ENCODE measurements around the gene PRMT3.
"Not testable (repeated sequence)": the region's sequence is repeated elsewhere in the genome, so short reads cannot be mapped to it uniquely, and the experiment has no call there.

Gene PRMT3

DNA sequence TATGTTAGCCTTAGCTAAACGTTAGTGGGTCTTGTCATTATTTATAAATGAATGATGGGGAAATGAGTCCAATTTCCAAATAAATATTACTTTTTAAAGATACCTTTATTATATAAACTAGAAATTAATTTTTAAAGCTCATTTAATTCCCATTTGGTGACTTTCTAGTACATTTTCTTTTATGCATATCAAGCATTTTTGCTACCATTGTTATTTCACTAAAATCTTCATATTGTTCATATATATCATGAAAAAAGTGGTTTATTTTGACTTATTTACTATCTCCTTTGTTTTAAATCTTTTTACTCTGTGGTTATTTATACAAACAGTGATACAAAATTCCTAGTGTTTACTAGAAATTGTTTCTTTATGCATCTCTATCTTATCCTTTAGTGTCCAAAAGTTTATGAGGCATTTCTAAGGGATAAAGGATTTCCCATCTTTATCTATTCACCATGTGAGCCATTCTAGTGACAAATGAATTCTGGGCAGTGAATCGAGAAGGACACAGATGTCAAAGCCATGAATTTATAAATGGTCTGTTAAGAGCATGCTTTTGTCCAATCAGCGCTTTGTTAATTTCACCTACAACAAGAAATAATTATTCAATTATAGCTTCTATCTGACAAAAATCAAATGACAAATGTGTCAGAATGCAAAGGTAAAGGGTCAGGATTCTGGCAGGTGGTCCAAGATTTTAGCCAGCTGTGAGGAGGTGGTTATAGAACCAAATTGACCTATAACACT, 70.6 kb downstream of the PRMT3 start:
- DNase-seq (ENCODE audit: low read depth), result no peak

DNA sequence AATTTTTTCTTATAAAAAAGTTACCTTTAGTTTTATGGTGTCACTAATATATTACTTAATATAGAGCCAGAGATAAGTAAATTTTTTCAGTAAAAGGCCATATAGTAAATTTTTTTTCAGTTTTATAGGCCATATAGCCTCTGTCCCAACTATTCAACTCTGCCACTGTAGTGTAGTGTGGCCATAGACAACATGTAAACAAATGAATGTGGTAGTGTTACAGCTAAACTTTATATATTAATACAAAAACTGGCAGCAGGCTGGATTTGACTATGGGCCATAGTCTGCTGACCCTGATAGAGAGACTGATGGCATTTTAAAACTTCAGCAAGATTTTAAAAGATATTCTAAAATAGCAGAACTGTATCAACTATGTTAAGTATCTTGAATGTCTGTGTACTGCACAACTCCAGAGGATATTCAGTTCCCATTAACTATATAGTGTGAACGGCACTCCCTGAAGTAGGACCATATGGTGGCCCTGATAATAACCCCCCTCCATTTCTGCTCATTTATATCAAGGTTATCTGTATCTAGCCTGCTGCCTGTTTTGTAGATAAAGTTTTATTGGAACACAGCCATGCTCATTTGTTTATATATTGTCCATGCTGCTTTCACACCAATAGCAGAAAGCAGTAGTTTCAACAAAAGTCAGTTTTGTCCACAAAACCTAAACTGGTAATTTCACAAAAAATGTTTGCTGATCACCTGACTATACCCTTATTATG, 71.6 kb downstream of the PRMT3 start:
- DNase-seq (ENCODE audit: low read depth), result no peak

DNA sequence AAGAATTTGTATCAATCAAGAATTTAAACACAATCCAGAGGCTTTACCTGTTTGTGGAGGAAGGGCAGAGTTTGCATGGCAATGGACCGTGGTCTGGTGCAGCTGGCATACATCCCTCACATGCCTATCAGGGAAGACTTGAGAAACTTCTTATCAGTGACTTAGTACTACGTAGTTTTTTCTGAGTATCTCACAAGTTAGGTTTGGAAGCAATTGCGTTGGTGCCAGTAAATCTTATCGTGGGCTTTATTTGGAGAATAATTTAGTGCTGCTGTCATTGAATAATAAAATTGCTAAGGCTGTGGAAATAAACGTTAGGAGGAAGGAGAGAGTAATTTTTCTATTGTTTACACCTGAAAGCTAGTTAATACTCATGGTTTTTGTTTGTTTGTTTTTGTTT, 72.3 kb downstream of the PRMT3 start:
- DNase-seq (ENCODE audit: low read depth), result no peak

DNA sequence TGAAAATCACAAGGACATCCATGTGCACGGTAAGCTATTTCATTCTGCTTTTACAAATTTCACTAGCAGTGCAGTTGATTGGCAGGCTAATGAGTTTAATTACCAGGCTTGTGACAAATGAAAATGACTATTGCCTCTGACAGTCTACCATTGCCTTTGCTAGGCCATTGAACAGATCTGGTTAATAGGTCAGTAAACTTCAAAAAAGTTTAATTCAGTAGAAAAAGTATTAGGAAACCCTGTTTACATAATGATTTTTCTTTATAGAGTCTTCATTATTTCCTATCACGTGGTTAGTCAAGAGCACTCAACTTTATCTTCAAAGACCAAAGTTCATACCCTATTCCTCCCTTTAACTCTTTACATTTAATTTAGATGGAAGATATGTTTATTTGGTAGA, 77.0 kb downstream of the PRMT3 start:
- DNase-seq (ENCODE audit: low read depth), result no peak

DNA sequence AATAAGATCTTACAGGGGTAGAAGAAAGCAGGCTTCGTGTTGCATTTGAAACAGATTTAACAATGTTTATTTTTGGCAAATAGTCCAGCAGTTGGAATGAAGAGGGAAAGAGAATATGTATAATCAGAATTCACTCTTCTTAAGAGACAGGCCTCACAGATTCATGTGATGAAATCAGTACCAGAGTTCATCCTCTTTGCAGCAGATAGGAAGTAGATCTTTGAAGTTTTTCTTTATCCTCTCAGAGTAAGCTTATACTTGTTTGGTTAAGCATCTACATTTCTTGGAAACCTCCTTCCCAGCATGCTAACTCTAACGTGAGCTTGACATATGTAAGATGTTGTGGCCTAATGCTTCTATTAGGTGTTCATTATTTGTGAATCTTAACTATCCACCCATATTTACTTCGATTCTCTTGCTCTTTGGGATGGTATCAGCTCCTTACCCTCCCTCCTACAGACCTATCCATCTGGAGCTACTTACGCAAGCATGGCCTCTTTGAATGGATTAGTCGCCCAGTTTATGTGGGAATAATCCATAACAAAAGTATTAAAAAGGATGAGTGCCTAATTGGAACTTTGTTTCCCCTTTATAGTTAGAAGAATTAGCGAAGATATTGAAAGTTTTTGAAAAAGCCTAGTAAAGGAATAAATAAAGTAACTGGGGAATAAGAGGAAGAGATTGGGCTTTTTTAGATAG, 80.1 kb downstream of the PRMT3 start:
- DNase-seq (ENCODE audit: low read depth), result no peak

DNA sequence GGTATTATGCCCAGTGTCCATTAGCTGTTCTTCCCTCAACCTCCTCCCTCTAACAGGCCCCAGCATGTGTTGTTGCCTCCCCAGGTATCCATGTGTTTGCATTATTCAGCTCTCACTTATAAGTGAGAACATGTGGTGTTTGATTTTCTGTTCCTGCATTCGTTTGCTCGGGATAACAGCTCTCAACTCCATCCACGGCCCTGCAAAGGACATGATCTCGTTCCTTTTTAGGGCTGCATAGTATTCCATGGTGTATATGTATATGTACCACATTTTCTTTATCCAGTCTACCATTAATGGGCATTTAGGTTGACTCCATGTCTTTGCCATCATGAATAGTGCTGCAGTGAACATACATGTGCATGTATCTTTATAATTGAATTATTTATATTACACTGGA, 82.8 kb downstream of the PRMT3 start:
- no peak for DNase-seq (ENCODE audit: low read depth)

DNA sequence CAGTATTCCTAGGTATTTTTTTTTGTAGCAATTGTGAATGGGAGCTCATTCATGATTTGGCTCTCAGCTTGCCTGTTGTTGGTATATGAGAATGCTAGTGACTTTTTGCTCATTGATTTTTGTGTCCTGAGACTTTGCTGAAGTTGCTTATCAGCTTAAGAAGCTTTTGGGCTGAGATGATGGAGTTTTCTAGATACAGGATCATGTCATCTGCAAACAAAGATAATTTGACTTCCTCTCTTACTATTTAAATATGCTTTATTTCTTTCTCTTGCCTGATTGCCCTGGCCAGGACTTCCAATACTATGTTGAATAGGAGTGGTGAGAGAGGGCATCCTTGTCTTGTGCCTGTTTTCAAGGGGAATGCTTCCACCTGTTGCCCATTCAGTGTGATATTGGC, 84.4 kb downstream of the PRMT3 start:
- not testable (repeated sequence) for DNase-seq (ENCODE audit: low read depth)

DNA sequence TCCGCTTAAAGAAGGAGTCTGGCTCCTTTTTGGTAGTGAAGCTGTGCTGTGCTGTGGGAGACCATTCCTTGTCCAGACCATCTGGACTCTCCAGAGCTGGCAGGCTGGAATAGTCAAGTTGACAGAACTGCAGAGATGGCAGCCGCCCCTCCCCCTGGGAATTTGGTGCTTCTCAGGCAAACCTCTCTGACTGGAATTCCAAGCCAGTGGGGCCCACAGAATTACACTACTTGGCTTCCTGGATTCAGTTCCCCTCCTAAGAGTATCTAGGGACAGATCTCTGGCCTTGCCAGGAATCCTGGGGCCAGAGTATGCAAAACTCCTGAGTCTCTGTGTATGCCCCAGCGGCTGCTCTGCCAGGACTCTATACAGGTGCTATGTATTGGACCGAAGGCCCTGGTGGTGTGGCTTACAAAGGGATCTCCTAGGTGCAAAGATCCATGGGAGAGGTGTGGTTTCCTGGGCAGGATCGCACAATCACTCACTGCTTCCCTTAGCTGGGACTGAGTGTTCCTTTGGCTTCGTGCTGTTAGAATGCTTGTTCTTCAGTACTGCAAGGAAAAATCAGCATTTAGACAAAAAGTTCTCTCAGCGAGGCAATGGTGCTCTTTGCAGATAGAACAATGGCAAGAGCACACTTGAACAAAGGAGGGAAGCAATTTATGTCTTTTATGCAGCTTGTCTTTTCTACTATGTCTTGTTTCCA, 86.8 kb downstream of the PRMT3 start:
- DNase-seq (ENCODE audit: low read depth), result no peak

DNA sequence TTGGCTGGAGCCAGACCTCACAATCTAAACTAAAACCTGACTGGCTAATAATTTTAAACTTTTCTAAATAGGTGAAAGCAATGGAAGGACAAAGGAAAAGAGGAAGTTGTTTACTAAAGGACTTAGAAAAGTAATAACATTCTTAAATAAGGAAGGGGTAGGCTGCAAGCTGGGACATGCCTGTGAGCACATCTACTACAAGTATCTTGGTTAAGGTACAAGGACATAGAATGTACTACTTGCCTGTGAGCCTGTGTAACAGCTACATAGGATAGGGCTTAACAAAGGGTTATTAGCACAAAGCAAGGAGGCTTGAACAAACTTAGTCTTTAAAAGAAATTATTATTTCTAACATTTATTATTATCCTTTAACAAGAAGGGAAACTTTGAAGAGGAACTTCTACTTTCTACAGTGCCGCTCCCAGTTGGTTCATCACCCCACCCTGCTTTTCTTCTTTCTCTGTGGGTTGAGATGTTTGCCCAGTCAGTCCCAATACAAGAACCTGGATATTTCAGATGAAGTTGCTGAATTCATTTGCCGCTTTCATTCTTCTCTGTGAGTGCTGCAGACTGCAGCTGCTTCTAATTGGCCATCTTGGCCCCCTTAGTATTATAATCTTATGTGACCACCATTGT, 87.5 kb downstream of the PRMT3 start:
- no peak for DNase-seq (ENCODE audit: low read depth)

DNA sequence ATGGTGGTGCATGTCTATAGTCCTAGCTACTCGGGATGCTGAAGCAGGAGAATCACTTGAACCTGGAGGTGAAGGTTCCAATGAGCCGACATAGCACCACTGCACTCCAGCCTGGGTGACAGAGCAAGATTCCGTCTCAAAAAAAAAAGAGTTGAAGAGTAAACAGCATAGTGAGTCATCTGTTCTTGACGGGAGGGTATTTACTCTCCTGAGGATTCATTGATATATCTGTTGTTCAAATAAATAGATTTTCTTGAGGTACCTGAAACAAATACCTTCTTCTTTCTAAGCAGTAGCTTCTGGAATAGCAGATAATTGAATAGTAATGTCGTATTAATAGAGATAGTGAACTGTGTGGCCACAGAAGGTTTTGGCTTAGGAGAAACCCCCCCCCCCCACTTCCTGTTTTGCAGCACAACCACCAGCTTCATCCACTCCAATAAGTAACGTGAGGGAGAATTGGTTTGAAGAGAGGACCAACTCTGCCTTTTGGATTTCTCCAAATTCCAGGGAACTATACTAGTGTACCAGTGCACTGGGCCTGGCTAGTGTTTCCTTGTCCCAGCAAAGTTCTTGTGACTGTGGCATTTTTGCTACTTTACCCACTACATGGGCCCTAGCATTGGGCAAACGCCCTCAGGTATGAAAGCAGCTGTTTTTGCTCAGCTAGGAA, 90.0 kb downstream of the PRMT3 start:
- no peak for DNase-seq (ENCODE audit: low read depth)

DNA sequence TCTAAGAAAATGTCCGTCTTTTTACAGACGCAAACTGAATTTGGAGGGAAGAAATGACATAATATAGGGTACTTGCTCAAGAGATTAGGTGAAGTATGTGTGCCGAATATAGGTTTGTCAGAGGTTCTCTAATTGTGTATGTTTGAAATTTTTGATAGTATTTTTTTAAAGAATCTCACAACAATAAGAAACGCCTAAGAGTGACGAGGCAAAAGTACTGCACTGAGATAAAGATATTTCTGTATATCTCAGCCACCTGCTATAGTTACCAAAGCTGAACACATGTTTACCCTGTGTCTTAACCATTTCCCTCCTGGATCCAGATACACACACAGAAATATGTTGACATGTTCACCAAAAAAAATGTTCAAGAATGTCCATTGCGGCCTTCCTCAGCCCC, 92.0 kb downstream of the PRMT3 start:
- DNase-seq (ENCODE audit: low read depth), result no peak

DNA sequence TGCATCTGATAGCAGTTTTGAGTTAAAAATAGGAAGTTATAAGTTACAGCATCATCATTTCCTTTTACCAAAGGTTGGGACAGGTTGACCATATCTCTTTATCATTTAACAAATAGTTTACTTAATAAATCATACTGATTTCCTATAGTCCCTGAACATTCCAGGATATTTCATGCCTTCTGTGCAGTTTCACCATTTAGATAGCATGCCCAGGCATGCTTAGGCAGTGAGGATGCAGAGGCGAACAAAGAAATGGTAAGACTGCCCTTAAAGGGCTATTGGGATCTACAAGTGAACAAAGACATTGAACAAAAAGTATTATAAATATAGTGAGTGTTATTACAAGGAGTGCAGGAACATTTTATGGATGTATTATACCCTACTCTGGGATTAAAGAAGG, 96.4 kb downstream of the PRMT3 start:
- DNase-seq (ENCODE audit: low read depth), result no peak

DNA sequence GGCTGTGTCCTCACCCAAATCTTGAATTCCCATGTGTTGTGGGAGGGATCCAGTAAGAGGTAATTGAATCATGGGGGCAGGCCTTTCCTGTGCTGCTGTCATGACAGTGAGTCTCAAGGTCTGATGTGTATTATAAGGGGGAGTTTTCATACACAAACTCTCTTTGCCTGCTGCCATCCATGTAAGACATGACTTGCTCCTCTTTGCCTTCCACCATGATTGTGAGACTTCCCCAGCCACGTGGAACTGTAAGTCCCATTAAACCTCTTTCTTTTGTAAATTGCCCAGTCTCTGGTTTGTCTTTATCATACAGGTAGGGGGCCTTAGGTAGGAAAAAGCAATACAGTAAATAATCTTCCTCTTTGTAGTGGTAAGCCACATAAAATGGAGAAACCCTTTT, 96.9 kb downstream of the PRMT3 start:
- DNase-seq (ENCODE audit: low read depth), result not testable (repeated sequence)

DNA sequence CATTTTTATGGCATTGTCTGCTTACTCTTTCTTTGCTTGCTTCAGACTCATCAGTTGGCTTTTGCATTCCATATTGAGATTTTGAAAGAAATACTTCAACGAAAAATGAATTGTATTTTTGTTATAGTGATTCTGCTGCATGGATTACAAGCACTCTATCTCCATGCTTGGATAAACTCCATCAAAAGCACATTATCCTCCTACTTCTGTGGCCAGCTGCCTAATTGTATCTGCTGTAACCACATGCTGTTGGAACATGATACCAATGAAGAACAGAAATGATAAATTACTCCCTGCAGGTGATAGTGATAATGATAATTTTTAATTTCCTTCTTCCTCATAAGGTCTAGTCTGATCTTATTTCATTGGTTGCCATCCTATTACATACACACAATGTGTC, 100.8 kb downstream of the PRMT3 start:
- no peak for DNase-seq (ENCODE audit: low read depth)

DNA sequence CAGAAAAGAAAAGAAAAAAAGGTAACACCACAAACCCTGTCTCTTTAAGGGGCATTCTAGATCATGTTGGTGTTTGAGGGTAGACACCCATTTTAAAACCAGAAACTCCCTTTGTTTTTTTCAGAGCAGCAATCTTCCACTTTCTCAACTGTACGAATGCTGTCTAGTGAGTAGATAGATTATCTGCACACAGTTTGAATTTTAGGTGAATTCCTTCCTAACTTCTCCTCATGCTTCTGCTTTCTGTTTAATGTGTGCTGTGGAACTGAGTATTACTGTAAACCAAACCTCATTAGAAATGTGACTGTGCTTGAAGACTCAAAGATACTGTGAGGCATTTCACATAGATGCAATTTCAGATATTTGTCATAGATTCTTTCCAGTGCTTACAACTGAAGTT, 102.4 kb downstream of the PRMT3 start:
- DNase-seq (ENCODE audit: low read depth), result no peak

DNA sequence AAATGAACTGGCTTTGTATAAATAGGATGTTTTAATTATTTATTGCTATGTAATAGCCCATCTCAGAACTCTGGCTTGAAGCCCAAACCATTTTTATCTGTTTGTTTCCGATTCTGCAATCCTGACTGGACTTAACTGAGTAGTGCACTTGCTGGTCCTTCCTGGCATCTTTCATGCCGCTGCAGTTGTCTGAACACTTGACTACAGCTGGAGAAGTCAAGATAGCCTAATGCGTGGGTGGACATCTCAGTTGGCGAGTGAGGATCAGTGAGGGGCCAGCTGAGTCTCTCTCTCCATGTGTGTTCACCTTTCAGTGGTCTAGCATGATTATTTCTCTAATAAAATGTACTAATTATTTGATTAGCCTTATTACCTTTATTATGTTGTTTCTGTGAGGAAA, 105.8 kb downstream of the PRMT3 start:
- DNase-seq (ENCODE audit: low read depth), result no peak

DNA sequence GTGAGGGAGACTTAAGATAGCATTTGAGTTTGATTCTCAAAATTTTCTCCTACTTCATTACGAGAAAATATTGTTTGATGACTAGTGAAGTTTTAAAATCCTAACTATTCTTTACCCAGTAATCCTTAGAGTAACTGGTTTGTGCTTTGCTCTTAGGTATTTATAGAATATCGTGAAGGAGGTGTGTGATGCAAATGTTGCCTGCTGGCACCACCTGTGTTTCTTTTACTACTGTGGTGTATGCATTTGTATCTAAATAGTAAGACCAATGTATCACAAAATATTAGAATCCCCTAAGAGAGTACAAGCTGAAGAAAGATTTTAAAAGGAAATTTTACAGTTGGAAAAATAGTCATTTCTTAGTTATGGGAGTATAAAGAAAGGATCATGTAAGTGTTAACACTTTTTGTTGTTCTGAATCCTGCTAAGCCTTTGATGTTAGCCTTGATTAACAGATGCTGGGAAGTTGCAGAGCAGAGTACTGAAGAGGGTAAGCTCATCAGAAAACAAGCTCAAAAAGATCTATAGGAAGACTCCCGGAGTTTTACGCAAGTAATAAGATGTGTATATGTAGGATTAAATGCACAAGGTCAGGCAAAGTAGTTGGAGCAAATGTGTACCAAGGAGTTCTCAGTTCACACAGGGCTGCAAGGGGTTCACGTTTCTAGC, 109.7 kb downstream of the PRMT3 start:
- no peak for DNase-seq (ENCODE audit: low read depth)

DNA sequence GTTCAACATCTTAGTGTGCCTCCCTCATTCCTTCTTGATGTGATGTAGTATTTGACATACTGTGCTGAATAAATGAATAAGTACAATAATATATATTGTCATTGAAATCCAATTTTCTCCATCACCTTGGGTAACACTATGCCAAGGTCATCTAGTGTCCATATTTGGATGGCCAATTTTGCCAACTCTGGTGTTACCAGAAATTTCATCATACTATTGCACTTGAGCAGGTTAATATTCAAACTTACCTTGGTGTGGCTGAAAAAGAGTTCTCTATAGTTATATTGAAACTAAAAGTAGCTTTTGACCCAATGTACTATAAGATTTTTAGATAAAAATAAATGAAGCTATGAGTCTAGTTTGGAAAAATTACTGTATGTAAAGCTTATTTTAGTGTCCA, 113.7 kb downstream of the PRMT3 start:
- DNase-seq (ENCODE audit: low read depth), result no peak

DNA sequence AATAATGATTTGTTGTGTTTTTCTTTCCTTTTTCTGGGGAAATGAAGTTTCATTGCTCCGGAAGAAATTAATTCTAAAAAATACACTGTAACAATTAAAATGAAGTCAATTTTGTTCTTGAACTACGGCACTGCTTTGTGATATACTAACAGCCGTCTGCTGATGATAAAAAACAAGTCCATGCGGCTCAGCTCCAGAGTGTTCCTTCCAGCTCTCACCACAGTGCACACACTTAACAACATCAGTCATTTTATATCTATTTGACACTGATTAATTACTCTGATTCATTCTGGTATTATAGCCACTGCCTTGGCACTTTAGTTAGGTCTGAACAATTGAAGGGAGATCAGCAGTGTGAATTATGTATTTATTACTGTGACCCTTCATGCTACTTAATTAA, 114.5 kb downstream of the PRMT3 start:
- DNase-seq (ENCODE audit: low read depth), result no peak

DNA sequence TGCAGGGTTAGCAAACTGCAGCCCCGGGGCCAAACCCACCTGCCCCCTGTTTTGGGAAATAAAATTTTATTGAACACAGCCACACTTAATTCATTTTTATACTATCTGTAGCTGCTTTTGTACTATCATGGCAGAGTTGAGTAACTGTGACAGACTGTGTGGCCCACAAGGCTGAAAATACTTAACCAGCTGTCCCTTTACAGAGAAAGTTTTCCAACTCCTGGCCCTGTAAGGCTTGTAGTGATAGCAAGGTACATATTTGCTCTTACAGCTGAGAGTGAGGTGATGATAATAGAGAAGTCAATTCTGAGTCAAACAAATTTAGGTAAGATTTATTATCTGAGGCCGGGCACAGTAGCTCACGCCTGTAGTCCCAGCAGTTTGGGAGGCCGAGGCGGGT, 124.5 kb downstream of the PRMT3 start:
- DNase-seq (ENCODE audit: low read depth), result no peak

DNA sequence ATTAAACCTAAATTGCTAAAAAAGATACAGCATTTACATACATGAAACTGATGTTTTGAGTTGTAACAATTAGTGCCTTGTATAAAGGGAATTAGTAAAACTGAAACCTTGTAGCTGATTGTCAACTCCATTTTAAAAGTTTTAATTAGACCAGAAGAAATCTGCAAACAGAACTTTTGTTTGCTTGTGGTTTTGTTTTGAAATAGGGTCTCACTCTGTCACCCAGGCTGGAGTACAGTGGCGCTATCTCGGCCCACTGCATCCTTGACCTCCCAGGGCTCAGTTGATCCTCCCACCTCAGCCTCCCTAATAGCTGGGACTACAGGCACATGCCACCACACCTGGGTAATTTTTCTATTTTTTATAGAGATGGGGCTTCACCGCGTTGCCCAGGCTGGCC, 125.4 kb downstream of the PRMT3 start:
- DNase-seq (ENCODE audit: low read depth), result no peak
